Choroid plexus epithelial cell (primary cell): ENCODE results near the gene ZNF554.

ENCODE experiments used
- DNase-seq: peaks from one replicate; pipeline ENCODE4 v3.0.0-alpha.2; 2010; ENCODE audit warnings: low read depth
- H3K4me3 ChIP-seq: 2 replicates; pipeline ENCODE4 v1.5.1; 2011; ENCODE audit warnings: low read depth, mild to moderate bottlenecking, control low read depth, low read length, moderate library complexity
- CTCF ChIP-seq: conservative IDR thresholded peaks from 2 replicates; pipeline ENCODE4 v1.5.1; 2011; ENCODE audit warnings: low read depth, mild to moderate bottlenecking, control low read depth, inconsistent platforms, low read length, moderate library complexity

The ZNF554 gene

GRCh38 chr19:2819540-2820111, at the start of gene ZNF554:
Gene ZNF554, plus strand, starts transcription at chr19:2819868. Its CDS starts 204 bp downstream, at chr19:2820072.
- peak; percentile 92 for TF ChIP-seq CTCF
- DNase-seq = peak; percentile 98
- H3K4me3 ChIP-seq = peak within 1 kb of the TSS; percentile 75

GRCh38 chr19:2770055-2771013, 49.3 kb upstream of the ZNF554 start:
- H3K4me3 ChIP-seq = no peak overlapping the region
- TF ChIP-seq CTCF = no peak
- DNase-seq = peak; percentile 45

GRCh38 chr19:2771786-2772674, 47.6 kb upstream of the ZNF554 start:
- DNase-seq = no peak
- H3K4me3 ChIP-seq = no peak overlapping the region
- no peak for TF ChIP-seq CTCF

DNA sequence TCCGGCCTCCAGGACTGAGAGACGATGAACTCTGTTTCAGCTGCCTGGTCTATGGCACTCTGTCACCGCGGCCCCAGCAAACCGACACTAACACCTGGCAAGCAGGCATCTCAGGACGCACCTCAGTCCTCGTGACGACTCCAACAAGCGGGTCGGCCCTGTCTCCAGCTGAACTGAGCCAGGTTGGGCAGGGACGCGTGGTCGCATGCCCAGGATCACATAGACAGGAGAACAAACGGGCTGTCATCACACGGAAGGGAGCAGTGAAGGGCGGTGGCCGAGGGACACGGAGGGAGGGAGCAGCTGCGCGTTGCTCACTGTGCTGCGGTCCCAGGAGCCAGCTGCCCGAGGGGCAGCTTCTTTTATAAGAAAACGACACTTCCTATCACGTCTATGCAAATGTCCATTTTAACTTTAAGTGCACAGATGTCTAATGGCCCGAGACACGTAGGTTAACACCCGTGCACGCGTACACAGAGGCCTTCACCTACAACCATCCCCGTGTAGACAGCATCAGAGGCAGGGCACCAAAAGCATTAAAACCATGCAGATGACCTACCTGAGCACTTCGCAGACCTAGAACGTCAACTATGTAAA, 45.5 kb upstream of the ZNF554 start:
- no peak for DNase-seq
- H3K4me3 ChIP-seq = no peak overlapping the region
- TF ChIP-seq CTCF = no peak

GRCh38 chr19:2774953-2775555, 44.6 kb upstream of the ZNF554 start:
- TF ChIP-seq CTCF = no peak
- no peak for DNase-seq
- H3K4me3 ChIP-seq = no peak overlapping the region
